GM12875 (cell line): ENCODE measurements around the gene MAP7.

Experiments used
- H3K4me3 ChIP-seq: one replicate; pipeline ENCODE4 v1.5.1; 2011; ENCODE audit warnings: low read depth, low read length, control low read depth
- CTCF ChIP-seq: IDR thresholded peaks from 2 replicates; pipeline ENCODE4 v1.5.1; 2011; ENCODE audit warnings: low read depth, mild to moderate bottlenecking, control low read depth, inconsistent platforms, low read length, moderate library complexity, borderline replicate concordance; ENCODE audit not compliant: insufficient read depth

The MAP7 gene

GRCh38 chr6:136549300-136550044 is 750 bp downstream of the MAP7 start:
- H3K4me3 ChIP-seq: no peak overlapping the region
- no peak for TF ChIP-seq CTCF

- no peak overlapping the region for H3K4me3 ChIP-seq
- TF ChIP-seq CTCF: no peak
These were observed 1.5 kb downstream of the MAP7 start for GRCh38 chr6:136548582-136549299.

- TF ChIP-seq CTCF: no peak
- no peak overlapping the region for H3K4me3 ChIP-seq
These were observed 2.4 kb downstream of the MAP7 start for GRCh38 chr6:136547871-136548270.

- peak; percentile 49; the same call in 1 of the 2 replicates for TF ChIP-seq CTCF
- H3K4me3 ChIP-seq: no peak overlapping the region
These were observed 2.9 kb downstream of the MAP7 start for GRCh38 chr6:136547336-136547735.

GRCh38 chr6:136546331-136546730 is 3.9 kb downstream of the MAP7 start:
- no peak for TF ChIP-seq CTCF
- H3K4me3 ChIP-seq: no peak overlapping the region

- no peak for TF ChIP-seq CTCF
- H3K4me3 ChIP-seq: no peak overlapping the region
These were observed 5.9 kb downstream of the MAP7 start for GRCh38 chr6:136544326-136544725.

GRCh38 chr6:136541395-136541794 is 8.8 kb downstream of the MAP7 start:
- TF ChIP-seq CTCF: no peak
- H3K4me3 ChIP-seq: no peak overlapping the region
